H9 (cell line): ENCODE measurements around the gene PTPN11. TPM values are rescaled to one million over a fixed set of nuclear protein-coding genes. Genes with fewer than 3 reads are reported as not detected.

Source experiments
- DNase-seq: peaks from one replicate; pipeline ENCODE4 v3.0.0-alpha.2; 2017
- H2AFZ ChIP-seq: one replicate; pipeline ENCODE4 v1.6.1; 2013; ENCODE audit warnings: mild to moderate bottlenecking, low read length, control low read depth, moderate library complexity
- H2AK5ac ChIP-seq: 2 replicates; pipeline ENCODE4 v1.6.1; 2013; ENCODE audit warnings: low read length, control low read depth, mixed read lengths; ENCODE audit not compliant: insufficient read length
- H2BK120ac ChIP-seq: one replicate; pipeline ENCODE4 v1.6.1; 2013; ENCODE audit warnings: low read depth, mild to moderate bottlenecking, low read length, control low read depth, inconsistent platforms; ENCODE audit not compliant: poor library complexity, severe bottlenecking
- H2BK12ac ChIP-seq: 2 replicates; pipeline ENCODE4 v1.6.1; 2013; ENCODE audit warnings: low read length, control low read depth, mixed read lengths, low read depth; ENCODE audit not compliant: insufficient read length
- H2BK15ac ChIP-seq: 2 replicates; pipeline ENCODE4 v1.6.1; 2013; ENCODE audit warnings: low read depth, low read length, control low read depth
- H2BK20ac ChIP-seq: one replicate; pipeline ENCODE4 v1.6.1; 2013; ENCODE audit warnings: low read depth, mild to moderate bottlenecking, low read length, control low read depth, inconsistent platforms; ENCODE audit not compliant: poor library complexity, severe bottlenecking
- H2BK5ac ChIP-seq: 2 replicates; pipeline ENCODE4 v1.6.1; 2013; ENCODE audit warnings: low read length, control low read depth, mixed read lengths; ENCODE audit not compliant: insufficient read length
- H3K14ac ChIP-seq: 2 replicates; pipeline ENCODE4 v1.6.1; 2013; ENCODE audit warnings: low read length, control low read depth; ENCODE audit not compliant: insufficient read depth
- H3K18ac ChIP-seq: 2 replicates; pipeline ENCODE4 v1.6.1; 2013; ENCODE audit warnings: low read depth, mild to moderate bottlenecking, mixed read lengths, low read length, control low read depth; ENCODE audit not compliant: insufficient read length
- H3K23ac ChIP-seq: 2 replicates; pipeline ENCODE4 v1.6.1; 2013; ENCODE audit warnings: low read length, control low read depth, mixed read lengths, low read depth; ENCODE audit not compliant: insufficient read length
- H3K23me2 ChIP-seq: 2 replicates; pipeline ENCODE4 v1.6.1; 2013; ENCODE audit warnings: low read depth, mild to moderate bottlenecking, mixed read lengths, low read length, control low read depth; ENCODE audit not compliant: insufficient read length, poor library complexity, severe bottlenecking
- H3K27ac ChIP-seq: 2 replicates; pipeline ENCODE4 v1.5.1; 2013; ENCODE audit warnings: low read length, control low read depth, mixed read lengths, low read depth; ENCODE audit not compliant: insufficient read length
- H3K27me3 ChIP-seq: 2 replicates; pipeline ENCODE4 v1.6.1; 2013; ENCODE audit warnings: low read length, control low read depth, inconsistent platforms; ENCODE audit not compliant: insufficient read depth
- H3K4ac ChIP-seq: 2 replicates; pipeline ENCODE4 v1.6.1; 2013; ENCODE audit warnings: low read depth, mild to moderate bottlenecking, control low read depth, inconsistent platforms, low read length, moderate library complexity
- H3K4me1 ChIP-seq: 2 replicates; pipeline ENCODE4 v1.6.1; 2013; ENCODE audit warnings: low read length, control low read depth, inconsistent platforms; ENCODE audit not compliant: insufficient read depth
- H3K4me2 ChIP-seq: 2 replicates; pipeline ENCODE4 v1.6.1; 2013; ENCODE audit warnings: low read length, control low read depth, mixed read lengths; ENCODE audit not compliant: insufficient read length, insufficient read depth
- H3K56ac ChIP-seq: 2 replicates; pipeline ENCODE4 v1.6.1; 2013; ENCODE audit warnings: low read depth, mild to moderate bottlenecking, mixed read lengths, low read length, control low read depth; ENCODE audit not compliant: insufficient read length
- H3K79me1 ChIP-seq: 2 replicates; pipeline ENCODE4 v1.6.1; 2013; ENCODE audit warnings: low read depth, mild to moderate bottlenecking, moderate library complexity, low read length, control low read depth, inconsistent platforms; ENCODE audit not compliant: insufficient read depth, poor library complexity, severe bottlenecking
- H3K79me2 ChIP-seq: 2 replicates; pipeline ENCODE4 v1.6.1; 2013; ENCODE audit warnings: low read length, control low read depth, inconsistent platforms; ENCODE audit not compliant: insufficient read depth
- H3K9ac ChIP-seq: 2 replicates; pipeline ENCODE4 v1.6.1; 2013; ENCODE audit warnings: low read length, control low read depth, mixed read lengths; ENCODE audit not compliant: insufficient read length; ENCODE audit errors: extremely low read depth
- H3K9me3 ChIP-seq: one replicate; pipeline ENCODE4 v1.6.1; 2013; ENCODE audit warnings: low read depth, low read length, inconsistent platforms; ENCODE audit not compliant: control insufficient read depth
- H3T11ph ChIP-seq: one replicate; pipeline ENCODE4 v1.6.1; 2013; ENCODE audit warnings: mild to moderate bottlenecking, low read length, control low read depth, inconsistent platforms
- H4K20me1 ChIP-seq: one replicate; pipeline ENCODE4 v1.6.1; 2013; ENCODE audit not compliant: control insufficient read depth, insufficient read length, insufficient read depth
- H4K5ac ChIP-seq: 2 replicates; pipeline ENCODE4 v1.6.1; 2013; ENCODE audit warnings: low read depth, mild to moderate bottlenecking, mixed read lengths, low read length, control low read depth; ENCODE audit not compliant: insufficient read length
- H4K8ac ChIP-seq: replicated peaks from 2 replicates; pipeline ENCODE4 v1.6.1; 2013; ENCODE audit warnings: low read length, control low read depth, mixed read lengths, low read depth; ENCODE audit not compliant: insufficient read length
- H4K91ac ChIP-seq: 2 replicates; pipeline ENCODE4 v1.6.1; 2013; ENCODE audit warnings: low read depth, mild to moderate bottlenecking, moderate library complexity, mixed read lengths, low read length, control low read depth; ENCODE audit not compliant: insufficient read length
- H3K27ac Mint-ChIP-seq, 3 experiments: 2 replicates in 2 of 3; 3 replicates in 1 of 3; pipeline ENCODE4 v1.8.0; 2020 to 2021; ENCODE audit warnings: mixed read lengths in 3 of 3, mild to moderate bottlenecking in 1 of 3, moderate library complexity in 1 of 3
- H3K27me3 Mint-ChIP-seq: 2 replicates; pipeline ENCODE4 v1.8.0; 2021; ENCODE audit warnings: low read depth, mild to moderate bottlenecking, moderate library complexity, mixed read lengths
- H3K36me3 Mint-ChIP-seq, 3 experiments: 2 replicates in 2 of 3; 3 replicates in 1 of 3; pipeline ENCODE4 v1.8.0; 2020 to 2021; ENCODE audit warnings: low read depth in 3 of 3, mixed read lengths in 3 of 3; ENCODE audit not compliant: insufficient read depth in 1 of 3
- H3K4me1 Mint-ChIP-seq, 2 experiments: 2 replicates each; pipeline ENCODE4 v1.8.0; 2020; ENCODE audit warnings: mixed read lengths in 2 of 2
- H3K4me3 Mint-ChIP-seq, 2 experiments: 2 replicates in 1 of 2; 3 replicates in 1 of 2; pipeline ENCODE4 v1.8.0; 2020 to 2021; ENCODE audit warnings: mild to moderate bottlenecking in 2 of 2, mixed read lengths in 2 of 2, moderate library complexity in 1 of 2
- H3K9me3 Mint-ChIP-seq, 2 experiments: 2 replicates in 1 of 2; 3 replicates in 1 of 2; pipeline ENCODE4 v1.8.0; 2020; ENCODE audit warnings: mild to moderate bottlenecking in 2 of 2, mixed read lengths in 2 of 2, moderate library complexity in 1 of 2
- WGBS: extraction: QIAGEN DNeasy Blood & Tissue Kit; methylation state at CpG from one replicate; pipeline ENCODE4 v1.1.7; 2013; ENCODE audit warnings: missing lambda C conversion rate, low lambda C conversion rate, mixed read lengths; ENCODE audit not compliant: insufficient read length; ENCODE audit errors: extremely low coverage; 5-methylcytosine and 5-hydroxymethylcytosine counted together
- total RNA-seq: library from RNA; stranded (reverse); gene quantifications from 2 replicates; pipeline ENCODE4 v1.2.1, GENCODE V29; 2021
- TF ChIP-seq, protein P1 (sequence below): fragments of 200-600 bp; sonication (generic); conservative IDR thresholded peaks from 3 replicates; pipeline ENCODE4 v1.8.0; 2021; ENCODE audit warnings: antibody characterized with exemption, mild to moderate bottlenecking

The PTPN11 gene
- total RNA-seq, 1 experiment from 2014 or later: 112 TPM

DNA sequence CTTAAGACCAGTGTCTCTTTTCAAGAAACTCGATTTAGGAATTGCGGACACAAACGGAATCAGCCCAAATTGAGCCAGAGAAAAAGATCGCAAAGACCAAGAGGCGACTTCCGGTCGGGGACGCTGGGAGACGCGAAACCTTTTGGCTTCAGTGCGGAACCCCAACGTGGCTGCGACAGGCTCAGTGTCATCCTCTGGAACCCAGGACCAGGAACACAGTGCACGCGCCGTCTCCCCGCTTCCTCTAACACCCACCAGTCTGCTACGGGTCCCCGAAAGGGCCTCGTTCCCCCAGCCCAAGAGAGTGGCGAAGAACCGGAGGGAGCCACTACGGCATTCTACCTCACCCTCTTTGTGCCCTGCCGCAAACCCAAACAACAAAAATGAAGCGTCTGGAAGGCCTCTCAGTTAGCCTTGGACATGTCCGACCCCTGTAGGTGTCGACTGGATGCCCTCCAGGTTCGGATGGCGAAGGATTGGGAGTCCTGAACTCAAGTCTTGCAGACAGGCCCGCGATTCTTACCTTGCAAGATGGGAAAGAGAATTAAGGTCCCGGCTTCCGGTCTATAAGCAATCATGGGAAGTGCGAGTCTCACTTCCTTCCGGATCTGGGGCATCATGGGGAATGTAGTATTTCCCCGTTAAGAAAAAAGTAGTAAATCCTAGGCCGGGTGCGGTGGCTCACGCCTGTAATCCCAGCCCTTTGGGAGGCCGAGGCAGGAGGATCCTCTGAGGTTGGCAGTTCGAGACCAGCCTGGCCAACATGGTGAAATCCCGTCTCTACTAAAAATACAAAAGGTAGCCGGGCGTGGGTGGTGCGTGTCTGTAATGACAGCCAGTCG lies 9.5 kb upstream of the PTPN11 start, which contains the start of gene RPL6:
Gene RPL6 (minus strand): TSS at position 542 of the 842 bp plus-strand sequence. CDS start 949 bp downstream, outside the sequence.
- Histone ChIP-seq H3K27me3 (no peaks in the 10 kb centered on the region), H4K91ac (peak within 1 kb of the TSS; percentile 2), H2BK120ac (no peak within 1 kb of the TSS), H3K4ac (peak within 1 kb of the TSS; percentile 53; the same call in 1 of the 2 replicates), H3K4me2 (peak within 1 kb of the TSS; percentile 60), H3K23ac (no peak within 1 kb of the TSS), H2AFZ (no peak within 1 kb of the TSS), H3K9me3 (no peaks in the 10 kb centered on the region), H3K14ac (peak within 1 kb of the TSS; percentile 94), H3K4me1 (no peaks in the 10 kb centered on the region), H3K79me1 (peaks cover 8% of the 10 kb centered on the region), H2AK5ac (no peak within 1 kb of the TSS), H3K27ac (peak within 1 kb of the TSS; percentile 95), H4K5ac (peak within 1 kb of the TSS; percentile 89), H4K20me1 (no peaks in the 10 kb centered on the region), H3K9ac (peak within 1 kb of the TSS; percentile 94), H2BK20ac (no peak within 1 kb of the TSS), H4K8ac (no peak within 1 kb of the TSS), H3K56ac (peak within 1 kb of the TSS; percentile 23), H3K23me2 (no peaks in the 10 kb centered on the region), H2BK15ac (no peak within 1 kb of the TSS), H3K79me2 (peaks cover 2% of the 10 kb centered on the region; the same call in 1 of the 2 replicates), H3T11ph (no peak within 1 kb of the TSS), H3K18ac (peak within 1 kb of the TSS; percentile 86), H2BK12ac (no peak within 1 kb of the TSS), H2BK5ac (peak within 1 kb of the TSS; percentile 96)
- no CpG with 5 or more reads among the region's 46 CpGs for WGBS
- Mint-ChIP-seq H3K4me3 (peak within 1 kb of the TSS; percentile 100), H3K27ac (peak within 1 kb of the TSS; percentile 100), H3K27me3 (peaks cover 1% of the 10 kb centered on the region), H3K36me3 (peaks cover 44 to 51% (median 47%) of the 10 kb centered on the region in 3 experiments), H3K9me3 (no peaks in the 10 kb centered on the region; a peak in 1 of 5 replicates), H3K4me1 (peaks cover 12 to 14% of the 10 kb centered on the region in 2 experiments)
- DNase-seq: peak; percentile 93
- TF ChIP-seq, protein P1, sequence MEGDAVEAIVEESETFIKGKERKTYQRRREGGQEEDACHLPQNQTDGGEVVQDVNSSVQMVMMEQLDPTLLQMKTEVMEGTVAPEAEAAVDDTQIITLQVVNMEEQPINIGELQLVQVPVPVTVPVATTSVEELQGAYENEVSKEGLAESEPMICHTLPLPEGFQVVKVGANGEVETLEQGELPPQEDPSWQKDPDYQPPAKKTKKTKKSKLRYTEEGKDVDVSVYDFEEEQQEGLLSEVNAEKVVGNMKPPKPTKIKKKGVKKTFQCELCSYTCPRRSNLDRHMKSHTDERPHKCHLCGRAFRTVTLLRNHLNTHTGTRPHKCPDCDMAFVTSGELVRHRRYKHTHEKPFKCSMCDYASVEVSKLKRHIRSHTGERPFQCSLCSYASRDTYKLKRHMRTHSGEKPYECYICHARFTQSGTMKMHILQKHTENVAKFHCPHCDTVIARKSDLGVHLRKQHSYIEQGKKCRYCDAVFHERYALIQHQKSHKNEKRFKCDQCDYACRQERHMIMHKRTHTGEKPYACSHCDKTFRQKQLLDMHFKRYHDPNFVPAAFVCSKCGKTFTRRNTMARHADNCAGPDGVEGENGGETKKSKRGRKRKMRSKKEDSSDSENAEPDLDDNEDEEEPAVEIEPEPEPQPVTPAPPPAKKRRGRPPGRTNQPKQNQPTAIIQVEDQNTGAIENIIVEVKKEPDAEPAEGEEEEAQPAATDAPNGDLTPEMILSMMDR: no peak
